ENCODE results near the gene KIF26B.

KIF26B gene

DNA sequence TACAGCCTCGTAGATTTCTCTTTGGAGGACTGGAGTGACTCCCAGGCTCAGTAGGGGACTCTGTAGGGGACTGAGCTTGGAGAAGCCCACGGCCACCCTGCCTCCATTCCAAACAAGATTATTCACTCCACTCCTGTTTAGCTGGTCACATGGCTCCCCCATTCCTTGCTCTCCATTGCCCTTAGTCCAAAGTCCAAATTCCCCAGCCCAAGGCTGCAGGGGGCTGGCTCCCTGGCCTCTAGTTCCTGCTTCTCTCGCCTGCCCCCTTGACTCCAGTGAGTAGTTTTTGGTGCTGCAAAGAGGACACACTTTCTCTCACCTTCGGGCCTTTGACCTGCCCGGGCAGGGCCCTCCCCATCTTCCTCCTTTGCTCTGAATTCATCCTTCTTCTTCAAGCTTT, 403.3 kb downstream of the KIF26B start:
- DNase-seq = no peak
- Histone ChIP-seq H3K36me3 (ENCODE audit: insufficient read depth, low read length) (no peaks in the 10 kb centered on the region), H2AFZ (ENCODE audit: low read depth, low read length) (no peak overlapping the region), H4K20me1 (ENCODE audit: insufficient read depth, low read length) (no peaks in the 10 kb centered on the region), H3K79me2 (ENCODE audit: insufficient read depth, low read length) (no peaks in the 10 kb centered on the region), H3K9me3 (ENCODE audit: insufficient read depth, low read length, severe bottlenecking) (no peaks in the 10 kb centered on the region), H3K4me3 (ENCODE audit: low read depth in 1 of 2, low read length in 2 of 2) (no peak overlapping the region), H3K9ac (ENCODE audit: low read depth, low read length) (no peak overlapping the region), H3K27ac (ENCODE audit: low read length) (no peak overlapping the region), H3K27me3 (ENCODE audit: insufficient read depth, low read length, poor library complexity) (no peaks in the 10 kb centered on the region), H3K4me1 (ENCODE audit: insufficient read depth, low read length) (no peaks in the 10 kb centered on the region), H3K4me2 (ENCODE audit: insufficient read depth, low read length) (no peak overlapping the region)
- ATAC-seq (ENCODE audit: insufficient read depth, low read depth) = no peak
- TF ChIP-seq EZH2 (IDR thresholded peaks at IDR 0.05; ENCODE audit: borderline replicate concordance, low read depth, low read length, severe bottlenecking) = no peak
- TF ChIP-seq, protein P1, sequence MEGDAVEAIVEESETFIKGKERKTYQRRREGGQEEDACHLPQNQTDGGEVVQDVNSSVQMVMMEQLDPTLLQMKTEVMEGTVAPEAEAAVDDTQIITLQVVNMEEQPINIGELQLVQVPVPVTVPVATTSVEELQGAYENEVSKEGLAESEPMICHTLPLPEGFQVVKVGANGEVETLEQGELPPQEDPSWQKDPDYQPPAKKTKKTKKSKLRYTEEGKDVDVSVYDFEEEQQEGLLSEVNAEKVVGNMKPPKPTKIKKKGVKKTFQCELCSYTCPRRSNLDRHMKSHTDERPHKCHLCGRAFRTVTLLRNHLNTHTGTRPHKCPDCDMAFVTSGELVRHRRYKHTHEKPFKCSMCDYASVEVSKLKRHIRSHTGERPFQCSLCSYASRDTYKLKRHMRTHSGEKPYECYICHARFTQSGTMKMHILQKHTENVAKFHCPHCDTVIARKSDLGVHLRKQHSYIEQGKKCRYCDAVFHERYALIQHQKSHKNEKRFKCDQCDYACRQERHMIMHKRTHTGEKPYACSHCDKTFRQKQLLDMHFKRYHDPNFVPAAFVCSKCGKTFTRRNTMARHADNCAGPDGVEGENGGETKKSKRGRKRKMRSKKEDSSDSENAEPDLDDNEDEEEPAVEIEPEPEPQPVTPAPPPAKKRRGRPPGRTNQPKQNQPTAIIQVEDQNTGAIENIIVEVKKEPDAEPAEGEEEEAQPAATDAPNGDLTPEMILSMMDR (IDR thresholded peaks at IDR 0.05; ENCODE audit: borderline replicate concordance, extremely low read depth, low read length, poor library complexity, severe bottlenecking) = no peak

DNA sequence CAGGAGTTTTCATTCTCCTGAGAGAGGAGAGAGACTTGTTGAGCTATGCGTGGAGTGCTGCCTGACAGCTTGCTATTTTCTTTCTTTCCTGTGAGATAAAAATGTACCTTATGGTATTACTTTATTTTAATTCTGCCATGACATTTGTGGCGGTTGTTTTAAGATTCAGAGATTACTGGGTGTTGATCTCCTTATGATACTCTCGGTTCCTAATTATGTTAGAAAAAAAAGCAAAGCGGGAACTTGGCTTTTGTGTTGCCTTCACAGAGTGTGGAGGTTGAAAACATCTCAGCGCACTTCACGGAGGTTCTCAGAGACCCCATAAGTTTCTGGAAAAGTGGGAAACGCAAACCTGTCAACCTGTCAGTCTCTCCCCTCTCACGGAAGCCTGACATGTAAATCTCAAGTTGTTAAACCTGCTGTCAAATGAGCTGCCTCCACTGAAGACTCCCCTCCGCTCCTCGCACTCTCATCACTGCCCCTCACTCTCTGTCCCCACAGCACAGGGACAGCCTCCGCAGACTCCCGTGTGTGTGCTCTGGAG, 405.6 kb downstream of the KIF26B start:
- Histone ChIP-seq H3K79me2 (ENCODE audit: insufficient read depth, low read length) (no peaks in the 10 kb centered on the region), H3K27me3 (ENCODE audit: insufficient read depth, low read length, poor library complexity) (no peaks in the 10 kb centered on the region), H3K4me2 (ENCODE audit: insufficient read depth, low read length) (no peak overlapping the region), H3K4me3 (ENCODE audit: low read depth in 1 of 2, low read length in 2 of 2) (no peak overlapping the region), H2AFZ (ENCODE audit: low read depth, low read length) (no peak overlapping the region), H3K9ac (ENCODE audit: low read depth, low read length) (no peak overlapping the region), H3K4me1 (ENCODE audit: insufficient read depth, low read length) (no peaks in the 10 kb centered on the region), H4K20me1 (ENCODE audit: insufficient read depth, low read length) (no peaks in the 10 kb centered on the region), H3K9me3 (ENCODE audit: insufficient read depth, low read length, severe bottlenecking) (no peaks in the 10 kb centered on the region), H3K36me3 (ENCODE audit: insufficient read depth, low read length) (no peaks in the 10 kb centered on the region), H3K27ac (ENCODE audit: low read length) (no peak overlapping the region)
- TF ChIP-seq, protein P1 (IDR thresholded peaks at IDR 0.05; ENCODE audit: borderline replicate concordance, extremely low read depth, low read length, poor library complexity, severe bottlenecking) = no peak
- no peak for TF ChIP-seq EZH2 (IDR thresholded peaks at IDR 0.05; ENCODE audit: borderline replicate concordance, low read depth, low read length, severe bottlenecking)
- ATAC-seq (ENCODE audit: insufficient read depth, low read depth) = no peak
- DNase-seq = no peak

DNA sequence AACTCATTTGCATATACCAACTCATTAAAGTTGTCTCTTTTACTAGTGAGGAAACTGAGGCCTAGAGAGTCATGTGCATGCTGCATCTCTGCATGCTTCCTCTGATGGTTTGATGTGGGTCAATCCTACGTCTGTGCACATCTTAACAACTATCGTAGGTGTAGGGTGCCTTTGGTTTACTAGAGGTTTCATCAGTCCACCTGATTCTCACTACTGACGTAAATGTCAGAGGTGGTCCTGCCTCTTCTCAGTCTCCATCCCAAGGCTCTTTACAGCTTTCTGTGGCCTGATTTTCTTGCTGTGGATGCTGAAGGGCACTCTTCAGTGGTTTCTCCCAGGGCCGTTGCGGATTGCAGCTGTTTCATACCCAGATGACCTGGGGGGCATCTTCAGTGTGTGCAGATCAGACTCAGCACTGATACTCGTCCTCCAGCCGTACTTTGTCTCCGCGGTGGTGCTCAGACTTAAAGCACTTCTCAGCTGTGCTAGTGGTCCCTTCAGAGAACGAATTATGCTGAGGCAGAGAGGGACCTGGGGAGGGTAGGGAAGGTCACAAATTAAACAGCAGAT, 407.0 kb downstream of the KIF26B start:
- Histone ChIP-seq H3K9ac (ENCODE audit: low read depth, low read length) (no peak overlapping the region), H3K4me3 (ENCODE audit: low read depth in 1 of 2, low read length in 2 of 2) (no peak overlapping the region), H3K27me3 (ENCODE audit: insufficient read depth, low read length, poor library complexity) (no peaks in the 10 kb centered on the region), H3K4me1 (ENCODE audit: insufficient read depth, low read length) (no peaks in the 10 kb centered on the region), H3K79me2 (ENCODE audit: insufficient read depth, low read length) (no peaks in the 10 kb centered on the region), H3K4me2 (ENCODE audit: insufficient read depth, low read length) (no peak overlapping the region), H2AFZ (ENCODE audit: low read depth, low read length) (no peak overlapping the region), H4K20me1 (ENCODE audit: insufficient read depth, low read length) (no peaks in the 10 kb centered on the region), H3K9me3 (ENCODE audit: insufficient read depth, low read length, severe bottlenecking) (no peaks in the 10 kb centered on the region), H3K36me3 (ENCODE audit: insufficient read depth, low read length) (no peaks in the 10 kb centered on the region), H3K27ac (ENCODE audit: low read length) (no peak overlapping the region)
- no peak for TF ChIP-seq EZH2 (IDR thresholded peaks at IDR 0.05; ENCODE audit: borderline replicate concordance, low read depth, low read length, severe bottlenecking)
- TF ChIP-seq, protein P1 (IDR thresholded peaks at IDR 0.05; ENCODE audit: borderline replicate concordance, extremely low read depth, low read length, poor library complexity, severe bottlenecking) = no peak
- DNase-seq = no peak
- ATAC-seq (ENCODE audit: insufficient read depth, low read depth) = no peak

Measured in DND-41 (cell line).